NCI-H460 (cell line): ENCODE results near the gene MCUR1. TPM values are rescaled to one million over a fixed set of nuclear protein-coding genes. Genes with fewer than 3 reads are reported as not detected.
A peak's percentile ranks its signal among the peaks of the same experiment; 100 is the strongest.
"Not testable (repeated sequence)": the region's sequence is repeated elsewhere in the genome, so short reads cannot be mapped to it uniquely, and the experiment has no call there.

Experiments
- DNase-seq: peaks from one replicate; pipeline ENCODE4 v3.0.0-alpha.2; 2016; ENCODE audit warnings: low read depth; ENCODE audit errors: extremely low read depth
- total RNA-seq: library from RNA; depleted of rRNA; stranded (reverse); fragments of >200 nt; shearing (Covaris generic); gene quantifications from 2 replicates; pipeline ENCODE4 v1.2.3, GENCODE V29; 2014

Gene MCUR1
- total RNA-seq, 1 experiment from 2014 or later, result 20.4 TPM

- DNase-seq, result not testable (repeated sequence)
These were observed 15.1 kb upstream of the MCUR1 start for GRCh38 chr6:13829419-13829818.

- DNase-seq, result not testable (repeated sequence)
These were observed 14.4 kb upstream of the MCUR1 start for GRCh38 chr6:13828656-13829301.

GRCh38 chr6:13827032-13827431 lies 12.7 kb upstream of the MCUR1 start:
- DNase-seq, result no peak

GRCh38 chr6:13825871-13826270 lies 11.5 kb upstream of the MCUR1 start:
- DNase-seq, result no peak

GRCh38 chr6:13818341-13818740 lies 4.0 kb upstream of the MCUR1 start:
- DNase-seq, result no peak

- no peak for DNase-seq
These were observed 700 bp upstream of the MCUR1 start for GRCh38 chr6:13814938-13815575.

- DNase-seq, result peak; percentile 26
These were observed 659 bp downstream of the MCUR1 start for GRCh38 chr6:13813621-13814175.

GRCh38 chr6:13813026-13813425 lies 1.3 kb downstream of the MCUR1 start:
- DNase-seq, result no peak

GRCh38 chr6:13812359-13812642 lies 2.1 kb downstream of the MCUR1 start:
- DNase-seq, result no peak

- no peak for DNase-seq
These were observed 2.6 kb downstream of the MCUR1 start for GRCh38 chr6:13811627-13812358.

- no peak for DNase-seq
These were observed 3.5 kb downstream of the MCUR1 start for GRCh38 chr6:13810688-13811446.

GRCh38 chr6:13808801-13809200 lies 5.6 kb downstream of the MCUR1 start:
- no peak for DNase-seq

GRCh38 chr6:13807696-13808095 lies 6.7 kb downstream of the MCUR1 start:
- no peak for DNase-seq

GRCh38 chr6:13803581-13803980 lies 10.8 kb downstream of the MCUR1 start:
- no peak for DNase-seq

GRCh38 chr6:13800615-13801014 lies 13.7 kb downstream of the MCUR1 start:
- no peak for DNase-seq

- DNase-seq, result no peak
These were observed 17.6 kb downstream of the MCUR1 start for GRCh38 chr6:13796781-13797180.

GRCh38 chr6:13795041-13795750 lies 19.2 kb downstream of the MCUR1 start:
- DNase-seq, result peak; percentile 69

- peak; percentile 29 for DNase-seq
These were observed 20.2 kb downstream of the MCUR1 start for GRCh38 chr6:13794184-13794583.

- no peak for DNase-seq
These were observed 24.6 kb downstream of the MCUR1 start for GRCh38 chr6:13789746-13790145.

GRCh38 chr6:13788820-13789219 lies 25.5 kb downstream of the MCUR1 start:
- DNase-seq, result no peak
